IMR-90 (cell line): ENCODE results near the gene EIF3M.

Experiments
- CEBPB ChIP-seq: IDR thresholded peaks from 2 replicates; pipeline ENCODE4 v1.6.1; 2012; ENCODE audit warnings: low read depth, low read length, improper control_type of control experiment
- CHD1 ChIP-seq: IDR thresholded peaks from 2 replicates; pipeline ENCODE4 v1.6.1; 2012; ENCODE audit warnings: low read depth, low read length, improper control_type of control experiment
- CTCF ChIP-seq: conservative IDR thresholded peaks from 2 replicates; pipeline ENCODE4 v1.5.1; 2012; ENCODE audit warnings: mild to moderate bottlenecking, low read depth, low read length, improper control_type of control experiment
- FOS ChIP-seq: fragments of 150-350 bp; IDR thresholded peaks from 2 replicates; pipeline ENCODE4 v1.6.1; 2016; ENCODE audit warnings: low read depth, low read length
- MAZ ChIP-seq: IDR thresholded peaks from 2 replicates; pipeline ENCODE4 v1.6.1; 2012; ENCODE audit warnings: low read depth, mild to moderate bottlenecking, low read length, improper control_type of control experiment, moderate library complexity, borderline replicate concordance
- MXI1 ChIP-seq: IDR thresholded peaks from 2 replicates; pipeline ENCODE4 v1.6.1; 2012; ENCODE audit warnings: low read depth, mild to moderate bottlenecking, low read length, moderate library complexity, borderline replicate concordance
- POLR2A ChIP-seq: IDR thresholded peaks from 2 replicates; pipeline ENCODE4 v1.6.1; 2012; ENCODE audit warnings: mild to moderate bottlenecking, low read depth, low read length
- RAD21 ChIP-seq: IDR thresholded peaks from 2 replicates; pipeline ENCODE4 v1.6.1; 2012; ENCODE audit warnings: low read length, improper control_type of control experiment
- RCOR1 ChIP-seq: IDR thresholded peaks from 2 replicates; pipeline ENCODE4 v1.6.1; 2012; ENCODE audit warnings: mild to moderate bottlenecking, low read length, improper control_type of control experiment; ENCODE audit not compliant: insufficient replicate concordance
- SMC3 ChIP-seq: fragments of 150-350 bp; IDR thresholded peaks from 2 replicates; pipeline ENCODE4 v1.6.1; 2016; ENCODE audit warnings: low read depth, mild to moderate bottlenecking, antibody characterized with exemption, low read length, moderate library complexity

- TF ChIP-seq CTCF (no peak), POLR2A (no peak), SMC3 (no peak), RAD21 (no peak), CHD1 (no peak), MAZ (no peak), CEBPB (no peak), FOS (no peak), RCOR1 (no peak), MXI1 (no peak)
Measured at GRCh38 chr11:32584921-32585320, 1.3 kb downstream of the EIF3M start.
